Measurements from ENCODE around the gene SPAG6.

The SPAG6 gene

DNA sequence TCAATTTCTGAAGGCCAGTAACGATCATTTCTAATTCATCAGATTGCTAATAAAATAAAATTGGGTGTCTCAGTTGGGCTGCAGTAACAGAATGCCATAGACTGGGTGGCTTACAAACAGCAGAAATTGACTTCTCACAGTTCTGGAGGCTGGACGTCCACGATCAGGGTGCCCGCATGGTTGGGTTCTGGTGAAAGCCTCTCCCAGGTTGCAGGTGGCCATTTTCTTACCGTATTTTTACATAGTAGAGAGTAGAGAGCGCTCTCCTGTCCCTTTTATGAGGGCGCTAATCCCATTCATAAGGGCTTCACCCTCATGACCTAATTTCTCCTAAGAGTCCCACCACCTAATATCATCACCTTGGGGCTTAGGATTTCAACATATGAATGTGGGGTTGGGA is 106.0 kb downstream of the SPAG6 start:
- H3K79me2 ChIP-seq (ENCODE audit: insufficient read depth, low read length) = no peaks in the 10 kb centered on the region
- DNase-seq (no peak), ATAC-seq (ENCODE audit: insufficient read depth, low read depth) (no peak)

DNA sequence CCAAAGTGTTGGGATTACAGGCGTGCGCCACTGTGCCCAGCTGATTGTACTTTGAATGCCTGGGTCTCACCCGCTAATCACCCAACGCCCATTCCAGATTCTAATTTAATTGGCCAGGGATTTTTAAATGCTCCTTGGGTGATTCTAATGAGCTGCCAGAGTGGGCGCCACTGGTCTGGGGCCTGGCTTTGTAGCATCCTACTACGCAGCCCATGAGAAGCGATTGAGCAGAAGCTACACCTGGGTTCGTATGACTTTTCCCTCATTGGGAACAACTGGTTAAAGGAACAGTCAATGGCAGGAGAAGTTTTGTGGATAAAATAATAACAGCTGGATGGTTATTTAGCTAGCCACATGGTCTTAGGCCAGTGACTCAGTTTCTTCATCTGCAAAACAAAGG is 108.0 kb downstream of the SPAG6 start:
- Histone ChIP-seq H3K4me3 (ENCODE audit: low read depth in 1 of 2, low read length in 2 of 2) (no peak overlapping the region), H3K4me1 (ENCODE audit: insufficient read depth, low read length) (no peaks in the 10 kb centered on the region), H3K4me2 (ENCODE audit: insufficient read depth, low read length) (no peak overlapping the region), H3K27ac (ENCODE audit: low read length) (no peak overlapping the region), H3K9me3 (ENCODE audit: insufficient read depth, low read length, severe bottlenecking) (no peaks in the 10 kb centered on the region), H3K27me3 (ENCODE audit: insufficient read depth, low read length, poor library complexity) (no peaks in the 10 kb centered on the region), H4K20me1 (ENCODE audit: insufficient read depth, low read length) (no peaks in the 10 kb centered on the region), H3K36me3 (ENCODE audit: insufficient read depth, low read length) (no peaks in the 10 kb centered on the region), H3K79me2 (ENCODE audit: insufficient read depth, low read length) (no peaks in the 10 kb centered on the region), H3K9ac (ENCODE audit: low read depth, low read length) (no peak overlapping the region), H2AFZ (ENCODE audit: low read depth, low read length) (no peak overlapping the region)
- TF ChIP-seq, protein P1, sequence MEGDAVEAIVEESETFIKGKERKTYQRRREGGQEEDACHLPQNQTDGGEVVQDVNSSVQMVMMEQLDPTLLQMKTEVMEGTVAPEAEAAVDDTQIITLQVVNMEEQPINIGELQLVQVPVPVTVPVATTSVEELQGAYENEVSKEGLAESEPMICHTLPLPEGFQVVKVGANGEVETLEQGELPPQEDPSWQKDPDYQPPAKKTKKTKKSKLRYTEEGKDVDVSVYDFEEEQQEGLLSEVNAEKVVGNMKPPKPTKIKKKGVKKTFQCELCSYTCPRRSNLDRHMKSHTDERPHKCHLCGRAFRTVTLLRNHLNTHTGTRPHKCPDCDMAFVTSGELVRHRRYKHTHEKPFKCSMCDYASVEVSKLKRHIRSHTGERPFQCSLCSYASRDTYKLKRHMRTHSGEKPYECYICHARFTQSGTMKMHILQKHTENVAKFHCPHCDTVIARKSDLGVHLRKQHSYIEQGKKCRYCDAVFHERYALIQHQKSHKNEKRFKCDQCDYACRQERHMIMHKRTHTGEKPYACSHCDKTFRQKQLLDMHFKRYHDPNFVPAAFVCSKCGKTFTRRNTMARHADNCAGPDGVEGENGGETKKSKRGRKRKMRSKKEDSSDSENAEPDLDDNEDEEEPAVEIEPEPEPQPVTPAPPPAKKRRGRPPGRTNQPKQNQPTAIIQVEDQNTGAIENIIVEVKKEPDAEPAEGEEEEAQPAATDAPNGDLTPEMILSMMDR (IDR thresholded peaks at IDR 0.05; ENCODE audit: borderline replicate concordance, extremely low read depth, low read length, poor library complexity, severe bottlenecking) = no peak
- TF ChIP-seq EZH2 (IDR thresholded peaks at IDR 0.05; ENCODE audit: borderline replicate concordance, low read depth, low read length, severe bottlenecking) = no peak
- DNase-seq (no peak), ATAC-seq (ENCODE audit: insufficient read depth, low read depth) (no peak)

More for the DNA sequence above, 106.0 kb downstream of the SPAG6 start:
- Histone ChIP-seq H3K36me3 (ENCODE audit: insufficient read depth, low read length) (no peaks in the 10 kb centered on the region), H3K9me3 (ENCODE audit: insufficient read depth, low read length, severe bottlenecking) (no peaks in the 10 kb centered on the region), H3K27ac (ENCODE audit: low read length) (no peak overlapping the region), H3K4me2 (ENCODE audit: insufficient read depth, low read length) (no peak overlapping the region), H3K4me1 (ENCODE audit: insufficient read depth, low read length) (no peaks in the 10 kb centered on the region), H2AFZ (ENCODE audit: low read depth, low read length) (no peak overlapping the region), H3K4me3 (ENCODE audit: low read depth in 1 of 2, low read length in 2 of 2) (no peak overlapping the region), H3K27me3 (ENCODE audit: insufficient read depth, low read length, poor library complexity) (peaks cover 5% of the 10 kb centered on the region), H4K20me1 (ENCODE audit: insufficient read depth, low read length) (no peaks in the 10 kb centered on the region), H3K9ac (ENCODE audit: low read depth, low read length) (no peak overlapping the region)
- TF ChIP-seq, protein P1 (IDR thresholded peaks at IDR 0.05; ENCODE audit: borderline replicate concordance, extremely low read depth, low read length, poor library complexity, severe bottlenecking) = no peak
- TF ChIP-seq EZH2 (IDR thresholded peaks at IDR 0.05; ENCODE audit: borderline replicate concordance, low read depth, low read length, severe bottlenecking) = no peak

- Histone ChIP-seq H3K9me3 (ENCODE audit: insufficient read depth, low read length, severe bottlenecking) (no peaks in the 10 kb centered on the region), H2AFZ (ENCODE audit: low read depth, low read length) (no peak overlapping the region), H3K4me3 (ENCODE audit: low read depth in 1 of 2, low read length in 2 of 2) (no peak overlapping the region), H3K79me2 (ENCODE audit: insufficient read depth, low read length) (no peaks in the 10 kb centered on the region), H3K4me1 (ENCODE audit: insufficient read depth, low read length) (no peaks in the 10 kb centered on the region), H3K9ac (ENCODE audit: low read depth, low read length) (no peak overlapping the region), H3K36me3 (ENCODE audit: insufficient read depth, low read length) (no peaks in the 10 kb centered on the region), H3K27me3 (ENCODE audit: insufficient read depth, low read length, poor library complexity) (no peaks in the 10 kb centered on the region), H3K4me2 (ENCODE audit: insufficient read depth, low read length) (no peak overlapping the region), H3K27ac (ENCODE audit: low read length) (no peak overlapping the region), H4K20me1 (ENCODE audit: insufficient read depth, low read length) (no peaks in the 10 kb centered on the region)
- DNase-seq = no peak
- ATAC-seq (ENCODE audit: insufficient read depth, low read depth) = no peak
- TF ChIP-seq, protein P1 (IDR thresholded peaks at IDR 0.05; ENCODE audit: borderline replicate concordance, extremely low read depth, low read length, poor library complexity, severe bottlenecking) = no peak
- no peak for TF ChIP-seq EZH2 (IDR thresholded peaks at IDR 0.05; ENCODE audit: borderline replicate concordance, low read depth, low read length, severe bottlenecking)
These were observed 108.8 kb downstream of the SPAG6 start for GRCh38 chr10:22453948-22454591.
